ENCODE data around the gene NOXA1.
A peak's percentile ranks its signal among the peaks of the same experiment; 100 is the strongest.

The NOXA1 gene

GRCh38 chr9:137429974-137430722 is 7.0 kb downstream of the NOXA1 start:
- no peaks in the 10 kb centered on the region; a peak in 1 of 3 replicates for H3K36me3 ChIP-seq (ENCODE audit: control insufficient read depth in 2 of 2, insufficient read depth in 1 of 2, low read length in 2 of 2)
- H3K4me3 ChIP-seq (ENCODE audit: low read depth, low read length), result no peak overlapping the region
- CTCF ChIA-PET, result interaction anchor here (1.0 to 2.8 kb wide), 2 partner anchors 15 to 143 kb away, joined by 3 to 13 read pairs; no protein-coding TSS in a partner anchor
- H3K9me3 ChIP-seq (ENCODE audit: control insufficient read depth, insufficient read depth, low read depth, low read length), result no peaks in the 10 kb centered on the region
- H3K4me1 ChIP-seq (ENCODE audit: control insufficient read depth, insufficient read depth, low read length), result no peaks in the 10 kb centered on the region
- POLR2A ChIA-PET, result interaction anchor here (1.0 kb wide), 1 partner anchor 229 kb away, joined by 3 read pairs; the partner anchor contains the start of gene TPRN
- H3K27ac ChIP-seq (ENCODE audit: extremely low read depth, low read depth, low read length), result no peak overlapping the region
- TF ChIP-seq ZSCAN23 (tag by site-specific recombination; IDR thresholded peaks at IDR 0.05) (no peak), KLF1 (tag by site-specific recombination; IDR thresholded peaks at IDR 0.05) (peak; percentile 37; the same call in 1 of the 2 replicates), ZFHX2 (tag by site-specific recombination; conservative IDR thresholded peaks at IDR 0.05) (peak; percentile 19; the same call in 1 of the 2 replicates), ZNF266 (tag by site-specific recombination; IDR thresholded peaks at IDR 0.05; ENCODE audit: low read depth) (no peak), TRIM28 (IDR thresholded peaks at IDR 0.05; ENCODE audit: borderline replicate concordance, low read length) (no peak), KLF10 (tag by site-specific recombination; IDR thresholded peaks at IDR 0.05) (0 out of 2 replicates have a peak, but pooled peaks have one; percentile 25), SP3 (tag by site-specific recombination; IDR thresholded peaks at IDR 0.05) (peak; percentile 57), GLIS1 (tag by site-specific recombination; IDR thresholded peaks at IDR 0.05) (peak; percentile 30; the same call in 1 of the 2 replicates), ZBTB20 (tag by site-specific recombination; IDR thresholded peaks at IDR 0.05) (0 out of 2 replicates have a peak, but pooled peaks have one; percentile 34), ZNF335 (tag by site-specific recombination; conservative IDR thresholded peaks at IDR 0.05) (peak; percentile 74), ZNF223 (tag by site-specific recombination; IDR thresholded peaks at IDR 0.05) (peak; percentile 75; the same call in 1 of the 2 replicates), KLF8 (tag by site-specific recombination; IDR thresholded peaks at IDR 0.05) (peak; percentile 61; the same call in 1 of the 2 replicates), KLF9 (tag by site-specific recombination; IDR thresholded peaks at IDR 0.05; ENCODE audit: low read depth) (peak; percentile 96), GLIS2 (tag by site-specific recombination; IDR thresholded peaks at IDR 0.05) (peak; percentile 38; the same call in 1 of the 2 replicates), PATZ1 (tag by site-specific recombination; IDR thresholded peaks at IDR 0.05) (peak; percentile 32; the same call in 1 of the 2 replicates), ZNF701 (tag by site-specific recombination; IDR thresholded peaks at IDR 0.05) (no peak), ZBTB10 (tag by site-specific recombination; IDR thresholded peaks at IDR 0.05) (peak; percentile 81; the same call in 1 of the 2 replicates)

- H3K9me3 ChIP-seq (ENCODE audit: control insufficient read depth, insufficient read depth, low read depth, low read length), result no peaks in the 10 kb centered on the region
- no peak overlapping the region for H3K27ac ChIP-seq (ENCODE audit: extremely low read depth, low read depth, low read length)
- no peaks in the 10 kb centered on the region; a peak in 1 of 3 replicates for H3K36me3 ChIP-seq (ENCODE audit: control insufficient read depth in 2 of 2, insufficient read depth in 1 of 2, low read length in 2 of 2)
- H3K4me1 ChIP-seq (ENCODE audit: control insufficient read depth, insufficient read depth, low read length), result no peaks in the 10 kb centered on the region
- no peak for TF ChIP-seq SETDB1 (IDR thresholded peaks at IDR 0.05; ENCODE audit: insufficient read length, low read length)
- no peak for TF ChIP-seq ZNF449 (tag by site-specific recombination; IDR thresholded peaks at IDR 0.05)
- peak; percentile 67 for TF ChIP-seq PRDM10 (tag by site-specific recombination; IDR thresholded peaks at IDR 0.05)
- no peak for TF ChIP-seq ZNF311 (tag by site-specific recombination; IDR thresholded peaks at IDR 0.05; ENCODE audit: borderline replicate concordance)
- TF ChIP-seq ZNF776 (tag by site-specific recombination; IDR thresholded peaks at IDR 0.05; ENCODE audit: borderline replicate concordance), result no peak
- no peak for TF ChIP-seq ZNF530 (tag by site-specific recombination; IDR thresholded peaks at IDR 0.05; ENCODE audit: low read depth)
- ChIA-PET POLR2A (interaction anchor here (1.0 kb wide), 1 partner anchor 230 kb away, joined by 3 read pairs; the partner anchor contains the start of gene TPRN), CTCF (interaction anchor here (0.6 to 2.8 kb wide), 5 partner anchors 12 to 144 kb away, joined by 3 to 13 read pairs (median 3); no protein-coding TSS in a partner anchor)
- H3K4me3 ChIP-seq (ENCODE audit: low read depth, low read length), result no peak overlapping the region
Observed at GRCh38 chr9:137430723-137431415, 7.7 kb downstream of the NOXA1 start.

Measured in HEK293 (cell line).